ENCODE measurements around the gene ZNF532.

The ZNF532 gene

GRCh38 chr18:58847383-58848071, 17.1 kb upstream of the ZNF532 start:
- Histone ChIP-seq H3K27me3 (ENCODE audit: insufficient read depth, poor library complexity, severe bottlenecking) (peaks cover 10% of the 10 kb centered on the region), H3K4me3 (replicated peaks; ENCODE audit: insufficient read depth, low read length) (no peak overlapping the region), H3K27ac (replicated peaks) (no peak overlapping the region)
- no peak for DNase-seq (ENCODE audit: low read depth in 1 of 2, low spot score in 1 of 2)
- TF ChIP-seq CTCF (IDR thresholded peaks at IDR 0.05; ENCODE audit: insufficient read depth, low read length) (no peak), REST (IDR thresholded peaks at IDR 0.05; ENCODE audit: insufficient replicate concordance, low read depth) (no peak), GABPA (IDR thresholded peaks at IDR 0.05; ENCODE audit: low read depth) (no peak), SPI1 (IDR thresholded peaks at IDR 0.05; ENCODE audit: borderline replicate concordance, low read depth) (no peak), POLR2AphosphoS5 (IDR thresholded peaks at IDR 0.05; ENCODE audit: low read depth) (no peak)

GRCh38 chr18:58848685-58849084, 16.0 kb upstream of the ZNF532 start:
- TF ChIP-seq CTCF (IDR thresholded peaks at IDR 0.05; ENCODE audit: insufficient read depth, low read length) = no peak
- no peak for TF ChIP-seq POLR2AphosphoS5 (IDR thresholded peaks at IDR 0.05; ENCODE audit: low read depth)
- TF ChIP-seq REST (IDR thresholded peaks at IDR 0.05; ENCODE audit: insufficient replicate concordance, low read depth) = no peak
- TF ChIP-seq GABPA (IDR thresholded peaks at IDR 0.05; ENCODE audit: low read depth) = no peak
- TF ChIP-seq SPI1 (IDR thresholded peaks at IDR 0.05; ENCODE audit: borderline replicate concordance, low read depth) = no peak
- Histone ChIP-seq H3K27me3 (ENCODE audit: insufficient read depth, poor library complexity, severe bottlenecking) (peaks cover 9% of the 10 kb centered on the region), H3K27ac (replicated peaks) (no peak overlapping the region), H3K4me3 (replicated peaks; ENCODE audit: insufficient read depth, low read length) (no peak overlapping the region)
- no peak for DNase-seq (ENCODE audit: low read depth in 1 of 2, low spot score in 1 of 2)

GRCh38 chr18:58850786-58851469, 13.7 kb upstream of the ZNF532 start:
- no peak for DNase-seq (ENCODE audit: low read depth in 1 of 2, low spot score in 1 of 2)
- Histone ChIP-seq H3K27ac (replicated peaks) (no peak overlapping the region), H3K4me3 (replicated peaks; ENCODE audit: insufficient read depth, low read length) (no peak overlapping the region), H3K27me3 (ENCODE audit: insufficient read depth, poor library complexity, severe bottlenecking) (peaks cover 4% of the 10 kb centered on the region)
- TF ChIP-seq POLR2AphosphoS5 (IDR thresholded peaks at IDR 0.05; ENCODE audit: low read depth) (no peak), SPI1 (IDR thresholded peaks at IDR 0.05; ENCODE audit: borderline replicate concordance, low read depth) (no peak), REST (IDR thresholded peaks at IDR 0.05; ENCODE audit: insufficient replicate concordance, low read depth) (no peak), CTCF (IDR thresholded peaks at IDR 0.05; ENCODE audit: insufficient read depth, low read length) (no peak), GABPA (IDR thresholded peaks at IDR 0.05; ENCODE audit: low read depth) (no peak)

Data from HL-60 (cell line).